GM21619 (cell line): Measurements from ENCODE around the gene SYT2.
"Not testable (repeated sequence)": the region's sequence is repeated elsewhere in the genome, so short reads cannot be mapped to it uniquely, and the experiment has no call there.

Experiments
- ATAC-seq: cut with Tn5 transposase; IDR thresholded peaks from one replicate; pipeline ENCODE4 v1.9.1; 2021; ENCODE audit not compliant: unreplicated experiment

The SYT2 gene

DNA sequence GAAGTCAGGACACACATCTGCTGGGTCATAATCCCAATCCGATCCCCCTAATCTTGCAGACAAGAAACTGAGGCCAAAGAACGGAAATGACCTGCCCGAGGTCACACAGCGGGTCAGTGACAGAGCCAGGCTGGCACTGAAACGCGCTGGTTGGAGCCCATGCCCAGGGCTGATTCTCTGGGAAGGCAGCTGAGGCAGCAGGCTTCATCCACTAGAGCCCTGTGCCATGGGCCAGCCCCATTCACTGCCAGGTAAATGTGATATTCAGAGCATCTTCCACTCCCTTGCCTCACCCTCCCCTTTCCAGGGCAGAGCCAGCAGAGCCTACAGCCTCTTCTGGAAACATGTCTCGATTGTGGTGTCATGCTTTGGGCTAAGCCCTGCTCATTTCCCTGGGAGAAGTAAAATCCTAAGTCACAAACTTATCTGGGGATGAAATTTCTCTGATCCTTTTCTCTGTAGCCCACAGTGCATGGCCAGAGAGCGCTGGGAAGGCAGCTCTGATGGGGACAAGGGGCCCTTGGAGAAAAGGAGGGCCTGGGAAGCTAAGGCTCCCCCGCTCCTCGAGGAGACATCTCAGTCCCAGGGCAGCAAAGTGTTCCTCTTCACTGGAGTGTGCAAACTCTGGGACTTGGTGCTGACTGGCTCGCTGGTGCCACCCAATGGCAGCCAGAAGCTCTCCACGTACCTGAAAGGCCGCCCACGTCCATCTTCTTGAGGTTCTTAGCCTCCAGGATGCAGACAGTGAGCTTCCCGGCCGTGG is 110.4 kb downstream of the SYT2 start:
- ATAC-seq: no peak

GRCh38 chr1:202597090-202597761 is 113.0 kb downstream of the SYT2 start:
- no peak for ATAC-seq

DNA sequence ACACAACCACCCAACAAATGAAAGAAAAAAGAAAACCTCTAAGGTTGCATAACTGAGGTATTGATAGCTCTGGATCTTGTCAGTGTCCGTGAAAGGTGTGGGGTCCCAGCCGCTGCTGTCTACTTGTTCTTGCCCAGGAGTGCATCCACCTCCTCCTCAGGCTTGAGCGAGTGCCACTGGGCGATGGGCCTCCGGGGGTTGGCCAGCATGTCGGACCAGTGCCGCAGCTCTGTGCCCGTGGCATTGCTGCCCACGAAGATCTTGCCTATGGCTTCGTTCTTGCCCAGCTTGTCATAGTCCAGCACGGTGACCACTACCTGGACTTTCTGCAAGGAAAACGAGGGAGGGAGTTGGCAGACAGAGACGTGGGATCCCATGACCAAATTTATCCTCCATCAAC is 113.6 kb downstream of the SYT2 start:
- no peak for ATAC-seq

GRCh38 chr1:202593845-202594244 is 116.4 kb downstream of the SYT2 start:
- no peak for ATAC-seq

- no peak for ATAC-seq
Measured at GRCh38 chr1:202592146-202592545, 118.1 kb downstream of the SYT2 start.

DNA sequence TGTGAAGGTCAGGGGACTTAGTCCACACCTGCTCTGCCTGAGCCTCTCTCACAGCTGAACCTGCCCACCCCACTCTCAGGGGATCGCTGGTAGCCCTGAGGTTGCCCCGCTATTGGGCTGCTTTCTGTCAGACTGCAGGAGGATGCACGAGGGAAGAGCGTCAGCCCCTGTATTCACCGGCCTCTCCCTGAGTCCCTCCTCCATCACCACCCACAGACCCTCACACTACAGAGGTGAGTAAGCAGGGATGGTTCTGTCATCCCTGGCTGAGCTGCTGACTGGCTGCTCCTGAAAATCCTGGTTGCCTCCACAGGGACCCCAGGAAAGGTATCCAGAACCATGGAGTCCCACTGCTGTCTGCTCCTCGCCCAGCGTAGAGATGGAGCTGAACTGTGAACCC is 118.7 kb downstream of the SYT2 start:
- ATAC-seq: no peak

DNA sequence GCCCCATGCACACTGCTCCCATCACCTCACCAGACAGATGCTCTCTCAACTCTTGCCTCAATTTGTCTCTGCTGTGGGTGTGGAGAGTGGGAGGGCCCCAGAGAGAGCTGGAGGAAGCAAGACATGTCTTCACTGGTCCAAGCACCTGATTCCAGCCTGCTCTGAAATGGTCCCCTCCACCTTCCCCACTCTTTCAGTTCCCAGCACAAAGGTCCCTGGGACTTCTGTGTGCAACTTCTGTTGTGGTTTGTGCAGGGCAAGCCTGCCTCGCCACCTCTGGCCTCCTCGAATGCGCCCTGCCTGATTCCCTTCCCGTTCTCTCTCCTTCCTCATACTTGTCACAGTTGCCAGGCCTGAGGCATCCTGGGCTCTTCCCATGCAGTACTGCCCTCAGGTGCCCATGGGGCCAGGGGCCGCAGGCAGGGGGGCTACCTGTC is 119.3 kb downstream of the SYT2 start:
- ATAC-seq: no peak

GRCh38 chr1:202590126-202590525 is 120.1 kb downstream of the SYT2 start:
- no peak for ATAC-seq

- no peak for ATAC-seq
Measured at GRCh38 chr1:202589190-202589930, 120.9 kb downstream of the SYT2 start.

GRCh38 chr1:202588503-202589189 is 121.6 kb downstream of the SYT2 start:
- no peak for ATAC-seq

DNA sequence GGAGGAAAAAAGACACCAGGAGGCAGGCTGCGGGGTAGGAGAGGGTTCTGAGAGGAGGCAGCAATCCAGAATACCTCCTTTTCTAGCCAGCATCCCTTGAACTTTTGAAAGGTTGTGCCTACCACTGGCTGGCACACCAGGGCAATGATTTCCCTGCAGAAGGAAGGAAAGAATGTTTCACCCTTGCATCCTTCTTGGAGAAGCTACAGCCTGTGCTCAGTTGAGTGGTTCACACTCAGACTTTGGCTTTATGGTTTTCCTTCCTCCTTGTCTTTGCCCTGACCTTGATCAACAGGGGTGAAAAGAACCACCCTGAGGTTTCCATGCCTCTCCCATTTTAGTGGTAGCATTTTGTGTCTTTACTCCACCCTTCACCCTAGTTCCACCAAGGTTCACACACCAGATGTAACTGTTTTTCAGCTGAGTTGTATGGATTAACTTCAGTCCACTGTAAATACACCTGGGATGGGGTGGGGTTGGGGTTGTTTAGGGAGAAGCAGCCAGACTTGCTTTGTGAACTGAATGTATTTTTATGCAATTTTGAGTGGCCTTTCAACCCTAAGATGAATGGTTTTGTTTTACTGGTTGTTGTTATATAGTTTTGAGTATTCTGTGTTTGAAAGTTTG is 122.3 kb downstream of the SYT2 start:
- ATAC-seq: no peak

DNA sequence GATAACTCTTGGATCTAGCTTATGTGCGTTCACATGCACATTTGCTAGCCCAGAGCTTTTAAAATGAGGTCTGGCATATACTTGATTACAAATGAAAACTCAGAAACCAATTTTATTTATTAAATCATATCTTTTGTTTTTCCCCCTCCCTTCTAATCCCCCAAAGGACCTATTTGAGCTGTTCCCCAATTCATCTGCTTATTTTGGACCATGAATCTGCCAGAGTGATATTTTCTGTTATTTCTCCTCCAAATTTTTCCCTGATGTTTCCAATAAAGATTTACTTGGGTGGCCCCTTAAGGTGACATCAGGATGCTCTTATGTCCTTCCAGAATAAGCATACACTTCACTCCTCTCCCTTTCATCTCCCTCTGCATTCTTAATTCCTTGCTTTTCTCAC is 123.4 kb downstream of the SYT2 start:
- no peak for ATAC-seq

GRCh38 chr1:202586018-202586821 is 124.0 kb downstream of the SYT2 start:
- ATAC-seq: no peak

- no peak for ATAC-seq
Measured at GRCh38 chr1:202585590-202585933, 124.7 kb downstream of the SYT2 start.

DNA sequence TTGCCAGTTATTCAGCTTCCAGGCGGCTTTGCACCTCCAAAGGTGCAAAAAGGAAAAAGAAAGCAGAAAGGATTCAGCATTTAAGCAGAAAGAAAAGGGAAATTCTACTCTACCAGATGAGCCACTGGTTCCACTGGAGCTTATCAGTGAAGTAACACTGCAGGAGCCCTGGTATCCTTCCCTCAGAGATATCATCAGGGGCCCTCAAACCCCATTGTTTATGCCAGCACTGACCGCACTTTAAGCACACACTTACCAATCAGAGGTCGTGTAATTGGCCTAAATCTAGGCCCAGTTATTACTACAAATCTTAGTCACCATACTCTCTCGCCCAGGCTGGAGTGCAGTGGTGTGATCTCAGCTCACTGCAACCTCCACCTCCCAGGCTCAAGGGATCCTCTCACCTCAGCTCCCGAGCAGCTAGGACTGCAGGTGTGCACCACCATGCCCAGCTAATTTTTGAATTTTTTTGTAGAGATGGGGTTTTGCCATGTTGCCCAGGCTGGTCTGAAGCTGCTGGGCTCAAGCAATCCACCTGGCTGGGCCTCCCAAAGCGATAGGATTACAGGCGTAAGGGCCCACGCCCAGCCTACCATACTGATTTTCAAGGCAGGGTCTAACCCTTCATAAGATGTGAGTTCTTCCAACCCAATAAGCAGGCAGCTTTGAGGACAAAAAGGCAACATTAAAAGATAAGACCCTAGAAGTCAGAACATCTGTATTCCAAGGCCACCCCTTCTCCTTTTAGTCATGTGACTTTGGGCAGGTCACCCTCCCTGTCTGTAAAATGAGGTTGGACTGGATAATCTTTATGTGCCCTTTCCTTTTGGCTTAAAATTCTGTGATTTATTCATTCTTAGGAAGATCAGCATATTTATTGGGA is 125.3 kb downstream of the SYT2 start:
- no peak for ATAC-seq

DNA sequence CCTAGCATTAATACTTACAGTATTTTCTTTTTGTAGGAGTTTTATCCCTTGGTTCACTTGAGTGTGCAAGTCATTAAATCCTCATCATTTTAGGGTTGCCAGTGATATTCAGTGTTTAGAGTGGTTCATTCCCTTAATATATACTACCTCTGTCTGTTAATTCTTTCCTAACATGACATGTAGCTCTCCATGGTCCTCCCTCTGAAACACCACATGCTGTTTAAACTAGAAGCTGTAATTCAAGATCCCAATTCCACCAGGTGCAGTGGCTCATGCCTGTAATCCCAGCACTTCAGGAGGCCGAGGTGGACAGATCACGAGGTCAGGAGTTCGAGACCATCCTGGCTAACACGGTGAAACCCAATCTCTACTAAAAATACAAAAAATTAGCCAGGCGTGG is 127.9 kb downstream of the SYT2 start:
- ATAC-seq: not testable (repeated sequence)

GRCh38 chr1:202580619-202581018 is 129.6 kb downstream of the SYT2 start:
- ATAC-seq: no peak

DNA sequence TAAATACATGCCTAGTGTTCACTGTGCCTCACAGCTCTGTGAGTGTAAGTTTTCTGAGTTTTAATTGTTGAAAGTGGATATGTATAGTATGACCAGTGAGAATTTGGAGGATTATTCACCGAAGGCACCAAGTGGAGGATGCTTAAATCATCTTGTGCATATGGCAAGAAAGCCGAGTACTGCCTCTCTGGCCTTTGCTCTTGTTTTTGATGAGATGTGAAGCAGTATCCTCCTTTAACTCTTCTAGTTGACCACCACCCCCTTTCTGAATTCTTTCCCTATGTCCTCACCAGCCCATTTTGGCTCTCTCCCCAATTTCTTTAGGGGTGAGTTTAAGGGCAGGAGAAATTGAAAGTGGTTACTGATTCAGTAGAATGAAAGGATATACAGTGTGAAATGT is 130.4 kb downstream of the SYT2 start:
- no peak for ATAC-seq

DNA sequence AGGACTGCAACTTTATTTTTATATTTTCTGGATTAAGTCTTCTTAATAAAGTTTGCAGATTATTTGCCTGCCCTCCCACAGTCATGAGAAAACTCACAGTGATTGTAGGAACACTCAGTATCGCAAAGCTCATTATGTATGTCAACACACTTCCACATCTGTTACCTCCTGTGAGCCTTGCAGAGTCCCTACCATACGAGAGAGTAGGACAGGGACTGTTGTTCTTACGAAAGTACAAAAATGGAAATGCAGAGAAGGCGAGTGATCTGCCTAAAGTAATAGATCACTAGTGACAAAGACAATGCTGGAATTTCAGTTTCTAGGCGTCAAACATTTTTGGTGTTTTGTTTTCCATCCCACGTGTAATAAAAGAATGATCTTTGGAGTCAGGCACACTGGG is 131.7 kb downstream of the SYT2 start:
- no peak for ATAC-seq
